HepG2 (cell line): ENCODE data around the gene LAMC1. TPM values are rescaled to one million over a fixed set of nuclear protein-coding genes. Genes with fewer than 3 reads are reported as not detected.

Source experiments
- ATAC-seq: fragments of 200-7000 bp; cut with Tn5 transposase; 3 replicates; pipeline ENCODE4 v1.9.1; 2020; ENCODE audit warnings: mild to moderate bottlenecking, moderate library complexity
- BruUV-seq: library from RNA; stranded (reverse); fragments of 400-500 nt; replicated peaks from 2 replicates; lab custom pipeline; 2021; lab: Mats Ljungman, UMichigan
- CTCF ChIA-PET: fragments of 300-600 bp; formaldehyde crosslinking; extraction: SDS; loops from one replicate; lab custom pipeline; 2021; ENCODE audit warnings: low total read pairs, inconsistent platforms, low intra/inter-chr PET ratio; lab: Yijun Ruan, JAX
- POLR2A ChIA-PET: fragments of 350-600 bp; sonication (Branson Sonifier 250); formaldehyde crosslinking; loops from one replicate; lab custom pipeline; 2020; ENCODE audit warnings: antibody characterized with exemption, inconsistent platforms; lab: Yijun Ruan, JAX
- DNase-seq: peaks from one replicate; pipeline ENCODE4 v3.0.0-alpha.2; 2015; ENCODE audit warnings: low spot score
- FAIRE-seq: peaks from 3 replicates; lab custom pipeline; 2011; peaks lifted over from hg19 to GRCh38; lab: Jason Lieb, UNC
- H2AFZ ChIP-seq: one replicate; pipeline ENCODE4 v1.6.1; 2011; ENCODE audit warnings: low read length, inconsistent platforms
- H3K27ac ChIP-seq: fragments of 300-600 bp; 3 replicates; pipeline ENCODE4 v1.8.0; 2011; ENCODE audit warnings: mixed run types, mild to moderate bottlenecking, mixed read lengths, low read length, inconsistent platforms; ENCODE audit not compliant: insufficient read depth; ENCODE audit errors: extremely low read length
- H3K27me3 ChIP-seq, 2 experiments: fragments of 200-600 bp in 1 of 2; 2 replicates in 1 of 2; 3 replicates in 1 of 2; pipeline versions ENCODE4 v1.6.0 to v1.8.0; 2011; ENCODE audit warnings: low read length in 2 of 2, mild to moderate bottlenecking in 2 of 2, moderate library complexity in 2 of 2, inconsistent platforms in 1 of 2; ENCODE audit not compliant: insufficient read depth in 2 of 2, control insufficient read depth in 1 of 2
- H3K36me3 ChIP-seq, 2 experiments: fragments of 200-600 bp in 1 of 2; replicated peaks in 1 of 2; 2 replicates in 1 of 2; 3 replicates in 1 of 2; pipeline versions ENCODE4 v1.5.1 to v1.8.0; 2011; ENCODE audit warnings: low read length in 2 of 2, inconsistent platforms in 1 of 2; ENCODE audit not compliant: insufficient read depth in 2 of 2, control insufficient read depth in 1 of 2
- H3K4me1 ChIP-seq: 2 replicates; pipeline ENCODE4 v1.5.1; 2012; ENCODE audit warnings: low read length, inconsistent platforms; ENCODE audit not compliant: insufficient read depth
- H3K4me2 ChIP-seq: 2 replicates; pipeline ENCODE4 v1.6.0; 2011; ENCODE audit warnings: low read depth, low read length, inconsistent platforms
- H3K4me3 ChIP-seq, 3 experiments: fragments of 200-600 bp in 1 of 3; sonication (generic), shearing (Covaris generic) in 1 of 3; replicated peaks in 1 of 3; 2 replicates each; pipeline ENCODE4 v1.5.1; 2011 to 2016; ENCODE audit warnings: low read length in 3 of 3, inconsistent platforms in 2 of 3, low read depth in 2 of 3, mild to moderate bottlenecking in 2 of 3, control low read depth in 1 of 3, mixed read lengths in 1 of 3; ENCODE audit not compliant: insufficient read depth in 1 of 3
- H3K79me2 ChIP-seq: one replicate; pipeline ENCODE4 v1.6.1; 2011; ENCODE audit warnings: low read length, inconsistent platforms; ENCODE audit not compliant: insufficient read depth
- H3K9ac ChIP-seq: 2 replicates; pipeline ENCODE4 v1.6.0; 2011; ENCODE audit warnings: mild to moderate bottlenecking, low read depth, low read length, inconsistent platforms; ENCODE audit not compliant: insufficient read depth
- H3K9me3 ChIP-seq: 2 replicates; pipeline ENCODE4 v1.5.1; 2012; ENCODE audit warnings: mild to moderate bottlenecking, low read length
- H4K20me1 ChIP-seq: 2 replicates; pipeline ENCODE4 v1.6.0; 2011; ENCODE audit warnings: inconsistent platforms, mild to moderate bottlenecking, low read length, moderate library complexity; ENCODE audit not compliant: insufficient read depth
- MED8 ChIP-seq: sonication (generic); formaldehyde crosslinking; IDR thresholded peaks from 2 replicates; pipeline ENCODE4 v1.8.1; 2023; ENCODE audit warnings: mild to moderate bottlenecking, missing genetic modification reagents; ENCODE audit not compliant: insufficient replicate concordance
- MNT ChIP-seq: fragments of 450-650 bp; IDR thresholded peaks from 2 replicates; pipeline ENCODE4 v1.6.1; 2016
- NKX3-1 ChIP-seq: sonication (generic); formaldehyde crosslinking; IDR thresholded peaks from 2 replicates; pipeline ENCODE4 v1.5.0; 2020; ENCODE audit warnings: missing genetic modification reagents
- PTBP1 ChIP-seq: fragments of 200-400 bp; formaldehyde crosslinking; IDR thresholded peaks from 2 replicates; pipeline ENCODE4 v1.6.1; 2018; ENCODE audit warnings: low read length, low read depth; ENCODE audit not compliant: poor library complexity, severe bottlenecking
- THAP9 ChIP-seq: sonication (generic); formaldehyde crosslinking; IDR thresholded peaks from 2 replicates; pipeline ENCODE4; 2020; ENCODE audit warnings: missing genetic modification reagents, mild to moderate bottlenecking, borderline replicate concordance
- ZBTB42 ChIP-seq: sonication (generic); formaldehyde crosslinking; IDR thresholded peaks from 2 replicates; pipeline ENCODE4 v1.5.0; 2020; ENCODE audit warnings: mild to moderate bottlenecking, missing genetic modification reagents
- ZBTB44 ChIP-seq: sonication (generic); formaldehyde crosslinking; IDR thresholded peaks from 2 replicates; pipeline ENCODE4 v1.4.0; 2020; ENCODE audit warnings: missing genetic modification reagents
- ZFP82 ChIP-seq: sonication (generic); formaldehyde crosslinking; IDR thresholded peaks from 2 replicates; pipeline ENCODE4 v1.5.1; 2020; ENCODE audit warnings: mild to moderate bottlenecking, missing genetic modification reagents, borderline replicate concordance
- ZNF629 ChIP-seq: sonication (generic); formaldehyde crosslinking; conservative IDR thresholded peaks from 2 replicates; pipeline ENCODE4 v1.5.0; 2020; ENCODE audit warnings: missing genetic modification reagents
- ZNF674 ChIP-seq: sonication (generic); formaldehyde crosslinking; IDR thresholded peaks from 2 replicates; pipeline ENCODE4 v1.5.0; 2020; ENCODE audit warnings: low read depth, mild to moderate bottlenecking, missing genetic modification reagents
- WGBS: methylation state at CpG from one replicate; pipeline ENCODE4 v1.1.6; 2017; ENCODE audit warnings: low lambda C conversion rate; 5-methylcytosine and 5-hydroxymethylcytosine counted together
- in situ Hi-C: cut with HindIII; loops from 2 replicates; pipeline ENCODE4 v1.10.0; 2017; ENCODE audit warnings: low pct_unique_long_range_greater_than_20kb; ENCODE audit not compliant: extremely low pct_ligation_motif_present
- intact Hi-C: fragments of 100-400 bp; cut with micrococcal nuclease; formaldehyde crosslinking; loops from one replicate; pipeline ENCODE4 v1.10.0; 2022; ENCODE audit not compliant: unreplicated experiment
- polyA plus RNA-seq, 8 experiments: library from polyadenylated mRNA; depleted of rRNA in 3 of 8; stranded (reverse) in 7 of 8; unstranded in 1 of 8; fragments of >200 nt; fragmentation: Illumina TruSeq in 4 of 8; extraction: Trizol in 4 of 8; gene quantifications; 2 replicates each; pipeline versions ENCODE4 v1.2.1 to v1.2.3, GENCODE V29; 2011 to 2016; ENCODE audit warnings: low read depth in 4 of 8, missing spikeins in 1 of 8, mixed read lengths in 1 of 8; ENCODE audit not compliant: insufficient read depth in 1 of 8
- total RNA-seq, 5 experiments: library from RNA; depleted of rRNA; stranded (reverse); fragments of >200 nt; fragmentation: Illumina TruSeq; extraction: Trizol; gene quantifications; 2 replicates each; pipeline ENCODE4 v1.2.3, GENCODE V29; 2016; ENCODE audit warnings: low read depth in 1 of 5
- TF ChIP-seq, protein P1 (sequence below): sonication (generic); formaldehyde crosslinking; IDR thresholded peaks from 2 replicates; pipeline ENCODE4 v1.8.0; 2022; ENCODE audit warnings: mild to moderate bottlenecking, missing genetic modification reagents, moderate library complexity
- TF ChIP-seq, protein P2 (sequence below): sonication (generic); formaldehyde crosslinking; IDR thresholded peaks from 2 replicates; pipeline ENCODE4 v1.5.1; 2020; ENCODE audit warnings: missing genetic modification reagents, mild to moderate bottlenecking, borderline replicate concordance

Gene LAMC1
- total and polyA plus RNA-seq, 2 of the 13 experiments (the other 11 are each of a cell fraction or from before 2014, with no cell fraction given) = 58.5 to 137 TPM

- Histone ChIP-seq H3K27me3 (no peaks in the 10 kb centered on the region), H3K36me3 (no peaks in the 10 kb centered on the region), H3K9me3 (no peaks in the 10 kb centered on the region), H3K4me2 (0 out of 2 replicates have a peak overlapping the region, but pooled peaks have one; percentile 11), H3K27ac (no peak overlapping the region), H3K9ac (no peak overlapping the region), H2AFZ (no peak overlapping the region), H3K79me2 (peaks cover 68% of the 10 kb centered on the region), H4K20me1 (no peaks in the 10 kb centered on the region), H3K4me3 (no peak overlapping the region), H3K4me1 (peaks cover 58% of the 10 kb centered on the region)
- POLR2A ChIA-PET = no interaction called here
- DNase-seq = no peak
- ATAC-seq = no peak
- CTCF ChIA-PET = no interaction called here
- 93% methylated on average over 8 of the region's 8 CpGs for WGBS
- no peak for FAIRE-seq
- intact Hi-C loops = no loop called here
- no TSS peak for BruUV-seq
- in situ Hi-C loops = no loop called here
- TF ChIP-seq MED8 (CRISPR knock-in tag) (no peak), ZBTB42 (CRISPR knock-in tag) (no peak), ZBTB44 (CRISPR knock-in tag) (no peak), PTBP1 (no peak), ZNF674 (CRISPR knock-in tag) (no peak), THAP9 (CRISPR knock-in tag) (no peak), NKX3-1 (CRISPR knock-in tag) (no peak), MNT (no peak), ZNF629 (CRISPR knock-in tag) (no peak), ZFP82 (no peak)
- TF ChIP-seq, protein P1, sequence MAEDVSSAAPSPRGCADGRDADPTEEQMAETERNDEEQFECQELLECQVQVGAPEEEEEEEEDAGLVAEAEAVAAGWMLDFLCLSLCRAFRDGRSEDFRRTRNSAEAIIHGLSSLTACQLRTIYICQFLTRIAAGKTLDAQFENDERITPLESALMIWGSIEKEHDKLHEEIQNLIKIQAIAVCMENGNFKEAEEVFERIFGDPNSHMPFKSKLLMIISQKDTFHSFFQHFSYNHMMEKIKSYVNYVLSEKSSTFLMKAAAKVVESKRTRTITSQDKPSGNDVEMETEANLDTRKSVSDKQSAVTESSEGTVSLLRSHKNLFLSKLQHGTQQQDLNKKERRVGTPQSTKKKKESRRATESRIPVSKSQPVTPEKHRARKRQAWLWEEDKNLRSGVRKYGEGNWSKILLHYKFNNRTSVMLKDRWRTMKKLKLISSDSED (CRISPR knock-in tag) = no peak
- TF ChIP-seq, protein P2, sequence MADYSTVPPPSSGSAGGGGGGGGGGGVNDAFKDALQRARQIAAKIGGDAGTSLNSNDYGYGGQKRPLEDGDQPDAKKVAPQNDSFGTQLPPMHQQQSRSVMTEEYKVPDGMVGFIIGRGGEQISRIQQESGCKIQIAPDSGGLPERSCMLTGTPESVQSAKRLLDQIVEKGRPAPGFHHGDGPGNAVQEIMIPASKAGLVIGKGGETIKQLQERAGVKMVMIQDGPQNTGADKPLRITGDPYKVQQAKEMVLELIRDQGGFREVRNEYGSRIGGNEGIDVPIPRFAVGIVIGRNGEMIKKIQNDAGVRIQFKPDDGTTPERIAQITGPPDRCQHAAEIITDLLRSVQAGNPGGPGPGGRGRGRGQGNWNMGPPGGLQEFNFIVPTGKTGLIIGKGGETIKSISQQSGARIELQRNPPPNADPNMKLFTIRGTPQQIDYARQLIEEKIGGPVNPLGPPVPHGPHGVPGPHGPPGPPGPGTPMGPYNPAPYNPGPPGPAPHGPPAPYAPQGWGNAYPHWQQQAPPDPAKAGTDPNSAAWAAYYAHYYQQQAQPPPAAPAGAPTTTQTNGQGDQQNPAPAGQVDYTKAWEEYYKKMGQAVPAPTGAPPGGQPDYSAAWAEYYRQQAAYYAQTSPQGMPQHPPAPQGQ = no peak
These were observed 56.6 kb downstream of the LAMC1 start for GRCh38 chr1:183079712-183080388.
